Smooth muscle cell (in vitro differentiated cells): ENCODE results near the gene C1orf35. TPM values are rescaled to one million over a fixed set of nuclear protein-coding genes. Genes with fewer than 3 reads are reported as not detected.

Source experiments
- DNase-seq: peaks from one replicate; lab custom pipeline; 2025; ENCODE audit not compliant: unreplicated experiment; lab: John Stamatoyannopoulos, UW
- H2AFZ ChIP-seq: fragments of 200-600 bp; sonication (generic); 2 replicates; pipeline ENCODE4 v1.6.0; 2016; ENCODE audit warnings: antibody characterized with exemption, low read depth, mild to moderate bottlenecking
- H3F3A ChIP-seq: fragments of 200-600 bp; sonication (generic); 2 replicates; pipeline ENCODE4 v1.6.0; 2017; ENCODE audit warnings: antibody characterized with exemption, low read depth
- H3K27ac ChIP-seq: fragments of 200-600 bp; sonication (generic); 2 replicates; pipeline ENCODE4 v1.5.1; 2016; ENCODE audit warnings: low read depth, mild to moderate bottlenecking
- H3K27me3 ChIP-seq: fragments of 200-600 bp; sonication (generic); 2 replicates; pipeline ENCODE4 v1.6.1; 2016; ENCODE audit warnings: low read depth, mild to moderate bottlenecking
- H3K36me3 ChIP-seq: fragments of 200-600 bp; sonication (generic); 2 replicates; pipeline ENCODE4 v1.5.1; 2016; ENCODE audit warnings: low read depth
- H3K4me1 ChIP-seq: fragments of 200-600 bp; sonication (generic); 2 replicates; pipeline ENCODE4 v1.5.1; 2016; ENCODE audit warnings: low read depth
- H3K4me2 ChIP-seq: fragments of 200-600 bp; sonication (generic); 2 replicates; pipeline ENCODE4 v1.6.0; 2016; ENCODE audit warnings: mild to moderate bottlenecking
- H3K4me3 ChIP-seq: fragments of 200-600 bp; sonication (generic); 2 replicates; pipeline ENCODE4 v1.5.1; 2016; ENCODE audit warnings: mild to moderate bottlenecking
- H3K79me2 ChIP-seq: fragments of 200-600 bp; sonication (generic); 2 replicates; pipeline ENCODE4 v1.6.0; 2016; ENCODE audit warnings: low read depth, mild to moderate bottlenecking
- H3K9ac ChIP-seq: fragments of 200-600 bp; sonication (generic); 2 replicates; pipeline ENCODE4 v1.6.0; 2016; ENCODE audit warnings: low read depth
- H3K9me3 ChIP-seq: fragments of 200-600 bp; sonication (generic); replicated peaks from 2 replicates; pipeline ENCODE4 v1.5.1; 2016; ENCODE audit warnings: low read depth
- H4K20me1 ChIP-seq: fragments of 200-600 bp; sonication (generic); 2 replicates; pipeline ENCODE4 v1.6.0; 2016; ENCODE audit warnings: low read depth
- WGBS: methylation state at CpG from one replicate; pipeline ENCODE4 v1.1.7; 2016; ENCODE audit warnings: low lambda C conversion rate; 5-methylcytosine and 5-hydroxymethylcytosine counted together
- polyA plus RNA-seq: library from polyadenylated mRNA; unstranded; fragments of >200 nt; fragmentation: Nextera tagmentation; extraction: Ambion mirVana; gene quantifications from 2 replicates; pipeline ENCODE4 v1.2.1, GENCODE V29; 2016
- total RNA-seq: library from RNA; depleted of rRNA; stranded (reverse); fragments of >200 nt; gene quantifications from 2 replicates; pipeline ENCODE4 v1.2.3, GENCODE V29; 2014
- TF ChIP-seq, protein P1 (sequence below): fragments of 200-600 bp; sonication (generic); IDR thresholded peaks from 2 replicates; pipeline ENCODE4 v1.5.1; 2017; ENCODE audit warnings: borderline replicate concordance, mild to moderate bottlenecking, antibody characterized with exemption; ENCODE audit not compliant: insufficient read depth, poor library complexity, severe bottlenecking

Gene C1orf35
- total and polyA plus RNA-seq, 2 experiments from 2014 or later: 7.6 to 18.7 TPM

DNA sequence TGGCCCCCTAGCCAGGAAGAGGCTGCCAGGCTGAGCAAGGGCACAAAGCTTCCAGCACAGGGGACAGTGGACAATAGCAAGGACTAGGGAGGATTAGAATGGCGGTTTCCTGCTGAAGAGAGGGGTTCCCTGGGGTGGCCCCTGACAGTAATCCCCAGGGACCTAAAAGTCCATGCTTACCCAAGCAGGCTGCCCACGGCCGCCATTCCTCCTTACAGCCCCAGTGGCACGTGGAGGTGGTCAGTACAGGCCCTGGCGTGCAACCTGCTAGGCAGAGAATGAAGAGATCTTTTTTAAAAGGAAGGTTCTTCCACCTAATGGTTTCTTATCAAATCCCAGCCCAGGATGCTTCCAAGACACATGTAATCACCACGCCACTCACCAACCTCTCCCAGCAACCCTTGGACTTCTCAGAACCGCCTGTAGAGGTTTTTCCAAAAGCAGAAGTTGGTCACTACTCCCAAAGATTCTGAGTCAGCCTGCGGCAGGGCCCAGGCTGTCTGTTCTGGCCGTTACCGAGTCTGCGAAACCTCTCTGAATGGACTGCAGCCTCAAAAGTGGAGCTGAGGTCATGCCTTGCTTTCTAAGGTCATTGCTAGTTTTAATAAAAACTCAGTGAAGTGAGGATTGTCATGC lies 5.0 kb upstream of the C1orf35 start:
- no peak overlapping the region for H2AFZ ChIP-seq
- no peaks in the 10 kb centered on the region for H3K27me3 ChIP-seq
- H3F3A ChIP-seq: peaks cover 3% of the 10 kb centered on the region
- peak overlapping the region; percentile 73 for H3K27ac ChIP-seq
- no peaks in the 10 kb centered on the region for H3K36me3 ChIP-seq
- TF ChIP-seq, protein P1, sequence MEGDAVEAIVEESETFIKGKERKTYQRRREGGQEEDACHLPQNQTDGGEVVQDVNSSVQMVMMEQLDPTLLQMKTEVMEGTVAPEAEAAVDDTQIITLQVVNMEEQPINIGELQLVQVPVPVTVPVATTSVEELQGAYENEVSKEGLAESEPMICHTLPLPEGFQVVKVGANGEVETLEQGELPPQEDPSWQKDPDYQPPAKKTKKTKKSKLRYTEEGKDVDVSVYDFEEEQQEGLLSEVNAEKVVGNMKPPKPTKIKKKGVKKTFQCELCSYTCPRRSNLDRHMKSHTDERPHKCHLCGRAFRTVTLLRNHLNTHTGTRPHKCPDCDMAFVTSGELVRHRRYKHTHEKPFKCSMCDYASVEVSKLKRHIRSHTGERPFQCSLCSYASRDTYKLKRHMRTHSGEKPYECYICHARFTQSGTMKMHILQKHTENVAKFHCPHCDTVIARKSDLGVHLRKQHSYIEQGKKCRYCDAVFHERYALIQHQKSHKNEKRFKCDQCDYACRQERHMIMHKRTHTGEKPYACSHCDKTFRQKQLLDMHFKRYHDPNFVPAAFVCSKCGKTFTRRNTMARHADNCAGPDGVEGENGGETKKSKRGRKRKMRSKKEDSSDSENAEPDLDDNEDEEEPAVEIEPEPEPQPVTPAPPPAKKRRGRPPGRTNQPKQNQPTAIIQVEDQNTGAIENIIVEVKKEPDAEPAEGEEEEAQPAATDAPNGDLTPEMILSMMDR: no peak
- WGBS: 86% methylated on average over 11 of the region's 11 CpGs
- peaks cover 11% of the 10 kb centered on the region for H3K79me2 ChIP-seq
- peaks cover 12% of the 10 kb centered on the region for H3K4me1 ChIP-seq
- peak overlapping the region; percentile 97 for H3K9ac ChIP-seq
- H3K4me3 ChIP-seq: peak overlapping the region; percentile 98
- H3K4me2 ChIP-seq: peak overlapping the region; percentile 99
- no peaks in the 10 kb centered on the region for H4K20me1 ChIP-seq
- H3K9me3 ChIP-seq: no peaks in the 10 kb centered on the region
- DNase-seq: no peak

DNA sequence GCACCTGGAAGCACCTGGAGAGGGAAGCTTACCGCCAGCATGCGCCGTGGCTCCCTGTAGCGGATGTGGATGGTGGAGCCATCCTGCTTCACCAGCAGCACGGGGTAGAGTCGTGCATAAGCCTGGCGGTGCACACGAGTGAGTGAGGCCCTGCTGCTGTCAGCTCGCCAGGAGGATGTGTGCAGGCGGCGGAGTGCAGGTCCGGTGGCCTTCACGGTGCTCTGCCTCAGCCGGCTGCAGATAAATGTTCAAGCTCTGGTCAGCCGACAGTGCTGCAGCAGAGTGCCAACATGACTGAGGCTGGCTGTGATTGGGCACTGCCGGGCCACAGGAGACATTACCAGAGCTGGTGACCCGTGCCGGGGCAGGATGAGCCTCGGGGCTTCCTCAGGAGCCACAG lies 4.5 kb upstream of the C1orf35 start:
- H3K79me2 ChIP-seq: peaks cover 11% of the 10 kb centered on the region
- H4K20me1 ChIP-seq: no peaks in the 10 kb centered on the region
- no peak overlapping the region for H3K9ac ChIP-seq
- DNase-seq: no peak
- TF ChIP-seq, protein P1: no peak
- no peak overlapping the region for H3K4me2 ChIP-seq
- H3K27ac ChIP-seq: no peak overlapping the region
- H2AFZ ChIP-seq: no peak overlapping the region
- H3K9me3 ChIP-seq: no peaks in the 10 kb centered on the region
- H3K4me3 ChIP-seq: no peak overlapping the region
- H3K36me3 ChIP-seq: no peaks in the 10 kb centered on the region
- no peaks in the 10 kb centered on the region for H3K27me3 ChIP-seq
- H3K4me1 ChIP-seq: peaks cover 12% of the 10 kb centered on the region
- H3F3A ChIP-seq: peaks cover 3% of the 10 kb centered on the region
- 98% methylated on average over 19 of the region's 19 CpGs for WGBS

DNA sequence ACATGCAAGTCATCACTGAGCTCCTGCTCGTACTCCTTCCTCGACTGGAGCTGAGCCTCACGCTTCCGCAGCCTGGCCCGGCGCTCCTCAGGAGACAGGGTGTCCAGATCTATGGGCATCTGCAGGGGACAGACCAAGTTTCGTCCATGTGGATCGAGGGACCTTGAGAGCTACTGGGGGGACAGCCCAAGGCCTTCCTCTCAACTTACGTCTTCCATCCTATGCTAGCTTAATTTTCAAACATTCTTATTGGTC lies 3.6 kb upstream of the C1orf35 start:
- H2AFZ ChIP-seq: no peak overlapping the region
- TF ChIP-seq, protein P1: no peak
- 99% methylated on average over 9 of the region's 9 CpGs for WGBS

DNA sequence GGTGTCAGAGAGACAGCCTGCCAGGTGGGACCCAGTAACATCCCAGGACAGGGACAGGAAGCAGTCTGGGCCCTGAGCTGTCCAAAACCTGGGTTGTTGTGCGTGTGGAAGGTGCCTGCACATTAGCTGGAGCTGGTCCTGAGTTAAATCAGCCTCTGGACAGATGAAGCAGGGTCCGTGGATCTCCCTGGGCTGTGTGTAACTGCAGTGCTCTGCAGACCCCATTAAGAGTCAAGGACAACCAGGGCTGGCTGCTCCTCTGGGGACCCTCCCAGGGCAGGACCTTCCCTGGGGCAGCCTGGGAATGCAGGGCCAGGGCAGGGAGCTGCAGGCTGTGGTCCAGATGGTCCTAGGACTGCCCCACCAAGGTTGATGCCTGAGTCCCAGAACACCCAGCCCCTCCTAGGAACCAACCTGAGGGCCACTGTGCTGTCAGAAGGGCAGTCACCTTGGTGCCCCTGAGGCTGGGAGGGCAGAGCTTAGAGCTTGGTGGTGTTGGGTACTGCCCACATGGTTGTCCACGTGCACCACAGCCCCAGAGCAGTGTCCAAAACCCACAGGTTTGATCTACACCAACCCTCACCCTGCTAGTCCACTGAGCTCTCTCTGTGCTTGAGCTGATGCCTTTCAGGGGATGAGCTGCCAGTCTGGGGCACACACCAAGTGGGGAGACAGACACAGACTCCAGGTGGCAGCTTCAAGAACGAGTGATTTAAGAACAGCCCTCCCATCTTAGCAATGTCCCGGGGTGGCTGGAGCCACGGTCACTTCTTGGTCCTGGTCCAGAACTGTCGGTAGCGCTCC lies 3.1 kb upstream of the C1orf35 start:
- Histone ChIP-seq H3K27ac (no peak overlapping the region), H3K9ac (no peak overlapping the region), H3K9me3 (no peaks in the 10 kb centered on the region), H3K27me3 (no peaks in the 10 kb centered on the region), H2AFZ (no peak overlapping the region), H3K4me3 (no peak overlapping the region), H4K20me1 (peaks cover 13% of the 10 kb centered on the region), H3K36me3 (no peaks in the 10 kb centered on the region), H3F3A (peaks cover 3% of the 10 kb centered on the region), H3K79me2 (peaks cover 24% of the 10 kb centered on the region), H3K4me1 (peaks cover 12% of the 10 kb centered on the region), H3K4me2 (no peak overlapping the region)
- DNase-seq: no peak
- TF ChIP-seq, protein P1: no peak
- WGBS: 95% methylated on average over 8 of the region's 8 CpGs

More for the DNA sequence above, 3.6 kb upstream of the C1orf35 start:
- H3K27me3 ChIP-seq: no peaks in the 10 kb centered on the region
- H3F3A ChIP-seq: peaks cover 3% of the 10 kb centered on the region
- H3K27ac ChIP-seq: no peak overlapping the region
- H3K4me3 ChIP-seq: no peak overlapping the region
- peaks cover 19% of the 10 kb centered on the region for H3K79me2 ChIP-seq
- no peak for DNase-seq
- H3K4me2 ChIP-seq: no peak overlapping the region
- H3K9ac ChIP-seq: no peak overlapping the region
- peaks cover 8% of the 10 kb centered on the region for H4K20me1 ChIP-seq
- no peaks in the 10 kb centered on the region for H3K36me3 ChIP-seq
- no peaks in the 10 kb centered on the region for H3K9me3 ChIP-seq
- peaks cover 12% of the 10 kb centered on the region for H3K4me1 ChIP-seq
